ES-I3 (cell line): ENCODE measurements around the gene INHBC.
A peak's percentile ranks its signal among the peaks of the same experiment; 100 is the strongest.
"Not testable (repeated sequence)": the region's sequence is repeated elsewhere in the genome, so short reads cannot be mapped to it uniquely, and the experiment has no call there.

Source experiments
- H3K36me3 ChIP-seq: 2 replicates; pipeline ENCODE4 v1.6.1; 2013; ENCODE audit warnings: mild to moderate bottlenecking, low read length, control low read depth, moderate library complexity; ENCODE audit not compliant: insufficient read depth
- H3K4me1 ChIP-seq: 2 replicates; pipeline ENCODE4 v1.6.1; 2013; ENCODE audit warnings: mild to moderate bottlenecking, control low read depth, low read length; ENCODE audit not compliant: insufficient read depth
- H3K9ac ChIP-seq: 2 replicates; pipeline ENCODE4 v1.6.1; 2013; ENCODE audit warnings: low read depth, mild to moderate bottlenecking, low read length, moderate library complexity
- H3K9me3 ChIP-seq: 2 replicates; pipeline ENCODE4 v1.6.1; 2013; ENCODE audit warnings: mild to moderate bottlenecking, low read length, moderate library complexity; ENCODE audit not compliant: control insufficient read depth, insufficient read depth

The INHBC gene

DNA sequence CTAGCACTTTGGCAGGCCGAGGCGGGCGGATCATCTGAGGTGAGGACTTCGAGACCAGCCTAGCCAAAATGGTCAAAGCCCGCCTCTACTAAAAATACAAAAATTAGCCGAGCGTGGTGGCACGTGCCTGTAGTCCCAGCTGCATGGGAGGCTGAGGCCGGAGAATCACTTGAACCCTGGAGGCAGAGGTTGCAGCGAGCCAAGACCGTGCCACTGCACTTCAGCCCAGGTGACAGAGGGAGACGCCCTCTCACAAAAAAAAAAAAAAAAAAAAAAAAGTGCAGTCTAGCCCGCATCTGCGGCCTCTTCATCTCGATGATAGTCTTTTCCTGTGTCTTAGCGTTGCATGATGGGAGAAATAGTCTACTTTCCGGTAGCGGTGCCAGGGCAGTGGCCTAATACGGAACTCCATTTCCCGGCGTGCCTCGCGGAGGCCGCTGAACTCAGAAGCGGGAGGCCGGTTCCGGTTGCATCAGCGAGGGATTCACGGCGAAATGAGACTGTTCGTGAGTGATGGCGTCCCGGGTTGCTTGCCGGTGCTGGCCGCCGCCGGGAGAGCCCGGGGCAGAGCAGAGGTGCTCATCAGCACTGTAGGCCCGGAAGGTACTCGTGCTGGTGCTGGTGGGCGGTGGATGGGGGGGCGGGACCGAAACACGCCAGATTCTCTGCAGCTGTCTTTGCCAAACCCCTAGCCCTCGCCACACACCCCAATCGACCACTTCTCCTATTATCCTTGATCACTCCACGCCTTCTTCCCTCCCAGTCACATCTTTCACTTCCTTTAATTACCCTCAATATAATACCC, 53.2 kb downstream of the INHBC start, which contains the start of gene MARS1:
Gene MARS1, plus strand, starts transcription at position 472 of the 805 bp plus-strand sequence. Its CDS starts 23 bp downstream, at position 495.
- H3K9me3 ChIP-seq: no peaks in the 10 kb centered on the region
- H3K9ac ChIP-seq: peak within 1 kb of the TSS; percentile 100
- peaks cover 26% of the 10 kb centered on the region for H3K36me3 ChIP-seq
- H3K4me1 ChIP-seq: peaks cover 7% of the 10 kb centered on the region; the same call in 1 of the 2 replicates

GRCh38 chr12:57488402-57489156, 54.0 kb downstream of the INHBC start:
- Histone ChIP-seq H3K9ac (peak overlapping the region; percentile 100), H3K9me3 (peaks cover 2% of the 10 kb centered on the region; the same call in 1 of the 2 replicates), H3K4me1 (peaks cover 1% of the 10 kb centered on the region; the same call in 1 of the 2 replicates), H3K36me3 (peaks cover 29% of the 10 kb centered on the region)

DNA sequence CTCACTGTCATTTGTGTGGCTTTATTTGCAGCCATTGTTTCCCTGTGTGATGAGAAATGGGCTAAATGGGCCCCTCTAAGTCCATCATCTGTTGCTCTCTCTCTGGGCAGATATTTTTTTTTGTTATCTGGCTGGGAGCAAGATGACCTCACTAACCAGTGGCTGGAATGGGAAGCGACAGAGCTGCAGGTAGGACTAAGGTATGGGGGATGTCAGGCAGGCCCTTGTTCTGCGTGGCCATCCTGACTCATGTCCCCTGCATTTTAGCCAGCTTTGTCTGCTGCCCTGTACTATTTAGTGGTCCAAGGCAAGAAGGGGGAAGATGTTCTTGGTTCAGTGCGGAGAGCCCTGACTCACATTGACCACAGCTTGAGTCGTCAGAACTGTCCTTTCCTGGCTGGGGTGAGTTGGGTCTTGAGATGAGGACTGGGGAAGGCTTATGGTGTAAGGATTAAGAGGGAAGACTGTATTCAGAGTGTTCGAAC, 54.6 kb downstream of the INHBC start:
- H3K36me3 ChIP-seq: peaks cover 29% of the 10 kb centered on the region
- peak overlapping the region; percentile 100 for H3K9ac ChIP-seq
- peaks cover 2% of the 10 kb centered on the region; the same call in 1 of the 2 replicates for H3K9me3 ChIP-seq
- no peaks in the 10 kb centered on the region for H3K4me1 ChIP-seq

DNA sequence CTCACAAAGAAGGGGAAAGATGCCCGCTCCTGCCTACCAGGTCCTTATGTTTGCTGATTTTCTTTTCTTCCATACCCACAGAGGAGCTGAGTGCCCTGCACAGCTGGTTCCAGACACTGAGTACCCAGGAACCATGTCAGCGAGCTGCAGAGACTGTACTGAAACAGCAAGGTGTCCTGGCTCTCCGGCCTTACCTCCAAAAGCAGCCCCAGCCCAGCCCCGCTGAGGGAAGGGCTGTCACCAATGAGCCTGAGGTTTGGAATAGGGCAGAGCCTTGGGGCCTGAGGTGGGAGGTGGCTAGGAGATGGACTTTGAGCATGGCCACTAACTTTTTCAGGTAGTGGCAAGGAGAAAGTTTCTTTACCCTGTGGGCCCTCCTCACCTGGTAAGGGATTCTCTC, 55.5 kb downstream of the INHBC start:
- H3K36me3 ChIP-seq: peaks cover 29% of the 10 kb centered on the region
- no peaks in the 10 kb centered on the region for H3K4me1 ChIP-seq
- peaks cover 2% of the 10 kb centered on the region; the same call in 1 of the 2 replicates for H3K9me3 ChIP-seq
- H3K9ac ChIP-seq: no peak overlapping the region

DNA sequence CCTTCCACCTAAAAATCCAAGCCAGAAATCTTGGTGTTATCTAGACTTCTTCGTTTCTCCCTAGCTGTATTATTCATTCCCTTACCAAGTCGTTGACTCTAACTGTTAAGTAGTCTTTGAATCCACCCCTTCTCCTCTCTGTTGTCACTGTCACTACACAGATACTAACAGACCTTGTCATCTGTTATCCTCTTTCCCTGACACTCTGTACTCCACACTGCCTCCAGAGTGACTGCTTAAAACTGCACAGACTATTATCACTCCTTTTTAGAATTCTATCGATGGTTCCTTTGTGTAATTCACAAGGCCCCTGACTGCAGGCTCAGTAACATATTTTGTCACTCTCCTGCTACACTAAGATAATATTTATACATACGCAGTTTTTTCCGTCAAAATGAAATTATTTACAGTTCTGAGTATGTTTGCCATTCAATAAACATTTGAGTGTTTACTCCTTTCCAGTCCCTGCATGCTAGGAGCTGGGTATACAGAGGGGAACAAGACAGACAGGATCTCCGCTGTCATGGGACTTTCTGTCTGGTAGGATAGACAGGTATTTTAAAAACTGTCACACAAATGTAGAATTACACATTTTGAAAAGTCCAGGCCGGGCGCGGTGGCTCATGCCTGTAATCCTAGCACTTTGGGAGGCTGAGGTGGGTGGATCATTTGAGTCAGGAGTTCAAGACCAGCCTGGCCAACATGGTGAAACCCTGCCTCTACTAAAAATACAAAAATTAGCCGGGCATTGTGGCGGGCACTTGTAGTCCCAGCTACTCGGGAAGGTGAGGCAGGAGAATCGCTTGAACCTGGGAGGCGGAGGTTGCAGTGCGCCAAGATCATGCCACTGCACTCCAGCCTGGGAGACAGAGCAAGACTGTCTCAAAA, 57.1 kb downstream of the INHBC start:
- peaks cover 31% of the 10 kb centered on the region for H3K36me3 ChIP-seq
- no peak overlapping the region for H3K9ac ChIP-seq
- peaks cover 2% of the 10 kb centered on the region; the same call in 1 of the 2 replicates for H3K9me3 ChIP-seq
- H3K4me1 ChIP-seq: no peaks in the 10 kb centered on the region

GRCh38 chr12:57495051-57495701, 60.6 kb downstream of the INHBC start:
- not testable (repeated sequence) for H3K9ac ChIP-seq, H3K9me3 ChIP-seq, H3K4me1 ChIP-seq
- H3K36me3 ChIP-seq: peaks cover 46% of the 10 kb centered on the region

GRCh38 chr12:57496822-57497221, 62.2 kb downstream of the INHBC start:
- H3K4me1 ChIP-seq: no peaks in the 10 kb centered on the region
- peaks cover 2% of the 10 kb centered on the region; the same call in 1 of the 2 replicates for H3K9me3 ChIP-seq
- no peak overlapping the region for H3K9ac ChIP-seq
- peaks cover 48% of the 10 kb centered on the region for H3K36me3 ChIP-seq

DNA sequence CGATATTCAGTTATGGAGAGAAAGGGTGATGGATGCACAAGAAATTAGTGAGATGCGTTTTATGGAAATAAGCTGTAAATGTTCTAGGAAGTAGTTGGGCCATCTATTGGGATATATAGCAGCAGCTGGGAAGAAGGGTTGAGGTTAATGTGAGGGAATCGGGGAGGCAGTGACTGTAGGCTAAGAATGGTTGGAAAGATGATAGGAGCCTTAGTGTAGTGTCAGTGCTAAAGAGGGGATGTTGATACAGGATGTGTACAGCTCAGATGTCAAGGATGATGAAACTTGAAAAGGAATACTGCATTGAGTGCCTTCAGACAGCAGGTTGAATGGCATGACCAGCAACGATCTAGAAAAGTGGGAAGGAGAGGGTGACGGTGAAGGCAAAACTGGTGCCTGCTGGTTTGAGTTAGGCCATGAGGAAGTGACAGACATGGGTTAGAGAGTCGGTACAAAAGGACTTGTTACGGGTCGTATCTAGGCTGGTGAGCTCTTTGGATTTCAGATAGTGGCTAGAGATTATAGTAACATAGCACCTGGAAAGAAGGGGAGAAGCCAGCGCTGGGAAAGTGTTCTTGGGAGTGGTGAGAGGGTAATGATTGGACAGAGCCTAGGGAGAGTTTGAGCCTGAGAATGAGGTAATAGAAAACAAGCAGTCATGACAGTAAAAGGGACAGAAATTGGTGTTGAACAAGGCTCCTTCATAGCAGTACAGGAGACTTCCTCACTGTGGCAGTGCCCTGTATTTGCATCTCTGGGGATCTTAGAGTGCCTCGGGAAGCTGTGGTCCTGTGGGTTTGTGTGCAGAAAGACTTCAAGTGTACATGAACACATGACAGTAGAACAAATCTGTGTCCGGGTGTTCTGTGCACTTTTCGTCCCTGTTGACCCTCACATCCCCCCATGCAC, 62.9 kb downstream of the INHBC start:
- peaks cover 2% of the 10 kb centered on the region; the same call in 1 of the 2 replicates for H3K9me3 ChIP-seq
- no peak overlapping the region for H3K9ac ChIP-seq
- peaks cover 52% of the 10 kb centered on the region for H3K36me3 ChIP-seq
- no peaks in the 10 kb centered on the region for H3K4me1 ChIP-seq

GRCh38 chr12:57498132-57498502, 63.5 kb downstream of the INHBC start:
- Histone ChIP-seq H3K9ac (no peak overlapping the region), H3K36me3 (peaks cover 49% of the 10 kb centered on the region), H3K9me3 (no peaks in the 10 kb centered on the region), H3K4me1 (no peaks in the 10 kb centered on the region)

DNA sequence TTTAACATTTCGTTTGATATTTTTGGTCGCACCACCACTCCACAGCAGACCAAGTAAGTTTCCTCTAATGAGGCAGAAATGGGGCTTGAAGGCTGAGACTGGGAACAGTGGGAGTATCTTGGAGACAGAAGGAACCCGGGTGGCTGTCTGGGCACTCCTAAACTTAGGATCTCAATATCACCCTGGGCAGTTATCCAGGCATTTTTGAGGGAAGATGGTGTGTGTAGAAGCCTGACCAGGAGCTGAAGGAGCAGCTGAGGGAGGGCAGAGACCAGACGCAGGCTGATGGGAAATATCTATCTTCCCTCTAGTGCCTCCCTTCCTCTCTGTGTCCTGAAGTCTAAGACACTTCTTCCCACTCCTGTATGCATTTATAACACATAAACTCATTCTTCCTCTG, 64.0 kb downstream of the INHBC start:
- Histone ChIP-seq H3K9ac (no peak overlapping the region), H3K4me1 (no peaks in the 10 kb centered on the region), H3K36me3 (peaks cover 49% of the 10 kb centered on the region), H3K9me3 (no peaks in the 10 kb centered on the region)

GRCh38 chr12:57500213-57500612, 65.6 kb downstream of the INHBC start:
- H3K4me1 ChIP-seq: no peaks in the 10 kb centered on the region
- H3K36me3 ChIP-seq: peaks cover 56% of the 10 kb centered on the region
- H3K9me3 ChIP-seq: no peaks in the 10 kb centered on the region
- no peak overlapping the region for H3K9ac ChIP-seq
